Measurements from ENCODE around the gene DCTN1.
"Not testable (repeated sequence)": the region's sequence is repeated elsewhere in the genome, so short reads cannot be mapped to it uniquely, and the experiment has no call there.

Gene DCTN1

DNA sequence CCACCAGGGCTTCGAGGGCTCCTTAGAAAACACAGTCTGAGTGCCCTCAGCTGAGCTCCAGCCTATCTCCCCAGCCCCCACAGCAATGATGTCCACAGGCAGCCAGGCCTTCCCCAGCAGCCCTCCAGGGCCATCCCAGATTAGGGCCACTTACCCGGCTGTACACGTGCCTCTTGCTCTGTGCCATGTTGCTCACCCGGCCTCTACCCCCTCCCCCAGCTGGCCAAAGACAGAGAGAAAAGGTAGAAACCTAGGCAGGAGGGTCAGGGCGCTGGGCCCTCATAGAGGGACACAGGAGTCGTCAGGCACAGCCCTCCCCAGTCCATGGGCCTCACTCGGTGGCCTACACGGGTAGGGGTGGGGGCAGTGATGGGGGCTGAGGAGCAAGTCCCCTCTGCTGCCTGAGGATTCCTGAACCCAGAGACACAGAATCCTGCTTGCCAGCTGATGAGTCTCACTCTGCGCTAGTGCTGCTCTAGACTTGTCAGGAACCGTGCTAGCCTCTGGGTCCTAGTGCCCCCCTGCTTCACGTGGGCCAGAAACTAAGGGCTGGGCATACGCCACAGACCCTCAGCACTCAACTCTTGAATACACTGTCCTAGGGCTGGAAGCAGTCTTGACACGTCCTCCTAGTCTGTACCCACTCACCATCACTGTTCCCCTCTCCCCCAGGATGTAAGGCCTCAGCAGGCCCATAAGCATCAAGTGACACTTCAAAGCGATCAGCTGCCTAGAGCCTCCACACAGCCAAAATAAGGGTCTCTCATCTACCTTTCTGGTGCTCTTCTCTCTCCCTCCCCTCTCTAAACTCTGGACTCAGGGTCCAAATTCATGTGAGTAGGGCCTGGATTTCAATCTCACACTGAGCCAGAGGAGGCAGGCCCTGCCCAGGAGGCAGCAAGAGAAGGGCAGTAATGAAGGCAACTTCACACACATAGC, at the start of gene DCTN1:
DCTN1 (minus strand) TSS at position 461 of the 939 bp plus-strand sequence; CDS start at position 187, 274 bp downstream.
- peak; percentile 18 to 20 for DNase-seq (ENCODE audit: low read depth in 2 of 2)

DNA sequence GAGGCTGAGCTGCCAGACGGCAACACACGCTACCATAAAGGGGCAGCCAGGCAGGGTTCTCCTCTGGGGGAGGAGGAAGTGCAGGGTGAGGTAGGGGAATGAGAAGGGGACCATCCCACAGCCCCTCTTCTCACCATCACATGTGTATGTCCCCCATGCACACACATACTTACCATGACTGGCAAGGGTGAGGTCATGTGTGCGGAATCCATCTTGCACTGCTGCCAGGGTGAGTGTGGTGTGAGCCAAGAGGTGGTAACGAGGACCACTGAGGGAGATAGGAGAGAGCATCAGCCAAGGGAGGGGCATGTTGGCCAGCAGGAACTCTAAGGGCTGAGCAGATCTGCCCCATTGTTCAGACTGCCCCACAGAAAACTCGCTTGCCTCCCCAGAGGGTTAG, 48.6 kb upstream of the DCTN1 start:
- no peak for DNase-seq (ENCODE audit: low read depth in 2 of 2)

DNA sequence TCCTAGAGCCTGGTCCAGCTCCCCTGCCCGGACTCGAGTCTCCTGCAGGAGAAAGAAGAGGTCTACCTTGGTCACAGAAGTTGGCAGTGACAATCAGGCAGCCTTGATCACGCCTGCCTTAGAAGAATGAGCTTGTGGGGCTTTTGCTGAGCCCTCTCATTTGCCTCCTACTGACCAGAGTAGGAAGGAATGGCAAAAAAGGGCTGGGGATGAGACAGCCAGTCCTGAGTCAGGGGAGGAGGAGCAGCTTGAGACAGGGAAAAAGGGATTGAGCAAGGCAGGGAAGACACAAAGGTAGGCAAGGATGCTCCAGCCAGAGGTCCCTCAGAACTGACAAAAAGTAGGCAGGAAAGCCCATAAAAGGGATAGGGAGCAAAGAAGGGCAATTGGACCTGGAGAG, 47.4 kb upstream of the DCTN1 start:
- DNase-seq (ENCODE audit: low read depth in 2 of 2) = no peak

DNA sequence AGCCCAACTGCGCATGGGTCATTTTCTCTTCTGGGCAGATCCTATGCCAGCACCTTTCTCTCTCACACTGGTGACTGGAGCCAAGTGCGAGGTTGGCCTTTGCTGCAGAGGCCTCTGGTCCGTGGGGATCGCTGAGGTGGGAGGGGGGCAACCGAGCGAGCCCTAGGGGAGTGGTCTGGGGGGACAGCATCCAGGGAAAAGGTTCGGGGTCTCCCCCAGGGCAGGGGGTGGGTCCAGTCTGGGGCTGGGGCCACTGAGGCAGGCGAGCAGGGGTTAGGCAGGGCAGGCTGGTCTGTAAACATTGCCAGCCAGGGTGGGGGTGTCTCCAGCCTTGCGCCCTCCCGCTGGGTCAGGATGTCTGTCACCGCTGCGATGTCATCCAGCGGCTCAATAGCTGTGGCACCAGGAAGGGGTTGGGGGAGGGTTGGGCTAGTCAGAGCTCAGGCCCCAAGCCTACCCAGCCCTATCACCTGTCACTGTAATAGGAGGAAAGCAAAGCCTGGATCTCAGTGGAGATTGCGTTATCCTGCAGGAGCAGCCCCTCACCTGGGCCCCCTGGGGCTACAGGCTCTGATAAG, 46.2 kb upstream of the DCTN1 start:
- no peak for DNase-seq (ENCODE audit: low read depth in 2 of 2)

DNA sequence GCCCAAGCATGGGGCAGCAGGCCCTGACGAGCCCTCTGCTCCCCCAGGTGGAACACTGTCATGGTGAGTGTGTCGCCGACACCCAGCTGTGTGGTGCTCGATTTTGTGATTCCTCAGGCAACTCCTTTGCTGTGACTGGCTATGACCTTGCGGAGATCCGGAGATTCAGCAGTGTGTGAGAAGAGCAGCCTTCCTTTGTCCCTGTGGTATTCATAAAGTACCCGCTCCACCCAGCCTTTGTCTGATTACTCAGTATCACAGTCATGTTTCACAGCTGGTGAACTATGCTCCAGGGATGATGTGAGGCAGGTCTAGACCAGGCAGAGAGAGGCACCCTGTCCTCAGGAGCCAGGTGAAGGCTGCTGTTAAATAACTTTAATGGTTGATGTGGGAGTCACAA, 45.4 kb upstream of the DCTN1 start:
- no peak for DNase-seq (ENCODE audit: low read depth in 2 of 2)

DNA sequence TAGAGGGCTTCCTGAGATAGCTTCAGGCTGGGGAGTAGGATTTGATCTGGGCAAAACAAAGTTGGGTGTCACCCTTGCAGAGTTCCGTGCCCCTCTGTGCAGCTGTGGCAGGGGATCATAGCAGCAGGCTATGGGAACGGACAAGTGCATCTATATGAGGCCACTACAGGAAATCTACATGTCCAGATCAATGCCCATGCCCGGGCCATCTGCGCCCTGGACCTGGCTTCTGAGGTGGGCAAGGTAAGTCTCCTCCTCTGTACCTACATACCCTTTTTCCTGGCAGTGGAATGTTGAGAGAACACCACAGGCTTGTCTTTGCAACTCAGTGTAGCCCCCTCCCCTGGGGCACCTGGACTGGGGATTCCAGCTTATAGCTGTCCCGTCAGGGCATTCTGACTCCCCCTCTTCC, 44.9 kb upstream of the DCTN1 start:
- DNase-seq (ENCODE audit: low read depth in 2 of 2) = no peak

DNA sequence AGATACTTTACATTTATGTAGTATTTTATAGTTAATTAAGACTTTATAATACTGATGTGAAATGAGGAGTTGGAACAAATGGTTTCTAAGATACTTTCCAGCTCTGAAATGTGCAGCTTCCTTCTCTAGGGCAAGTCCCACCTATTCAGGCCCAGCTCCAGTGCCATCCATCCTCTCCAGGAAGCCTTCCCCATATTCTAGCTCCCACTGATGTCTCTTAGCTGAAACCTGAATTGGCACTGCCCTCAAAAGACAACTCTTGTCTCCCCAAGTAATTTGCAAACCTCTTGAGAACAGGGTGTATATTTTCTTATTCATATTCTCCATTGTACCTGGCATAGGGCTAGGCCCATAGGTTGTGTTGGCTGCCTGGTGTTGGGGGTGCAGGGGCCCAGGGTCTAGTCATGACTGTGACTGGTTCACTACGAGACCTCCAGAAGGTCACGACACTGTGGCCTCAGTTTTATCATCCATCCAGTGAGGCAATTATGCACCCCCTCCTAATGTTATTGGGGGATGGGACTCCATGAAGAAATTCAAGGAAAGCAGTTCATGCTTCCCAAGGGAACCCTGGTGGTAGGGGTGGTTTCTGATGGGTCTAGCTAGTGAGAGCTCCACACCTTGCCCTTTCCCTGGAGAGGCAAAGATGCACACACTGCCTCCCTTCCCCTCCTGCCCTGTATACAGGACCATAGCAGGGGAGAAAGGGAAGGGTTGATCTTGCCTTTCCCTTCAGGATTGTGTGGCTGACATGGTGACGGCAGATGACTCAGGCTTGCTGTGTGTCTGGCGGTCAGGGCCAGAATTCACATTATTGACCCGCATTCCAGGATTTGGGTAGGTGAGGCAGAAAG, 44.3 kb upstream of the DCTN1 start:
- DNase-seq (ENCODE audit: low read depth in 2 of 2) = no peak

DNA sequence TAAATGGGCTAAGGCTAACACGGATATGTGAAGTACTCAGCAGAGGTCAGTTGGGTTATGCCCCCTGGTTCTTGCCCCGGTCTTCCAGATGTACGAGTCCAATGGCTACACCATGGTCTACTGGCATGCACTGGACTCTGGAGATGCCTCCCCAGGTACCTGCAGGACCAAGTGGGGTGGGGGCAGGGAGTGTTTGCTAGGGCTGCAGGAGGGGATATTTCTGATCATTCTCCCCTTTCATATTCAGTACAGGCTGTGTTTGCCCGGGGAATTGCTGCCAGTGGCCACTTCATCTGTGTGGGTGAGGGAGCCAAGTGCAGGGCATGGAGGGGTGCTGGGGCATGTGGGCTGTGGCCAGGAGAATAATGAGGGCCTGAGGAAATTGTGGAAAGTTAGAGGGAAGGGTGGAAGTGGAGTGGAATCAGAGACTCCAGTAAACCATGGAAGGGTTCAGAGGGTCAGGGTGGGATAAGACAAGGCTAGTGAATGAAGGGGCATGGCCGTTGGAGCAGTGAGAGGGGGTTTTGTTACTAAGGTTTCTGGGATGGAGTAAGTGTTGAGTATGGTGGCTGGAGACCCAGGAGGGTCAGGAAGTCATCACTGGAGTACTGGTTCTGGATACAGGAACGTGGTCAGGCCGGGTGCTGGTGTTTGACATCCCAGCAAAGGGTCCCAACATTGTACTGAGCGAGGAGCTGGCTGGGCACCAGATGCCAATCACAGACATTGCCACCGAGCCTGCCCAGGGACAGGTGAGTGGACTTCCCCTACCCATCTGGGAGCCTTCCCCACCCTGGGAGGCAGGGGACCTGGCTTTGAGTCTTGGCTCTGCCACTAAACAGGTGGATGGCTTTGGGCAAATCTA, 43.4 kb upstream of the DCTN1 start:
- DNase-seq (ENCODE audit: low read depth in 2 of 2) = no peak

DNA sequence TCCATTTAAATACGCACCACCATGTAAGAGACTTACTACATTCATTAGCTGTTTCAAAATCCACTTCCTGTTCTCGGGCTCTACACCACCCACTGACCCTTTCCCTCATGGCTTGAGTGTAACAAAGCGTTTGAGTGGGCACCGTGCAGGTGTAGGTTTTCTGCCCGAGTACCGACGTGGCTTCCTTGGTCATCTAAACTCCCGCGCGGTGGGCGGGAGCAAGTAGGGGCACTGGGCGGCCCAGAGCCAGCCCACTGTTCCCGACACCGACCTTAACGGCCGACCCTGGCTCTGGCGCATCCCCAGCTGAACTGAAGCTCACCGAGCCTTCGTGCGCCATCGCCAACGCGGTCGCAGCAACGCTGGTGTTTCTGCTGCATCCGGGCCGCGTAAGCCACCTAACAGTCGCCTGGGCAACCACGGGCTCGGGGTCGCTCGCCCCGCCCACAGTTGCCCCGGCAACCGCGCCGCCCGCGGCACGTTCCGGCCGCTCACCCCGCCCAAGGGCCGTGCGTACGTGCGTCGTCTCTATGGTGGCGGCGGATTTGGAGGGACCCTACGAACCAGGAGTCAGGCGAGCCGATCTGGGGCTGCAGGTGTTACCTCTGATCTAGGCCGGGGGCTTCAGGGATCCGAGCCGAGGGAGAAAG, 41.2 kb upstream of the DCTN1 start, which contains the start of the genes C2orf81 and WDR54:
C2orf81 (minus strand) TSS at position 399 of the 650 bp plus-strand sequence; CDS start at position 340, 59 bp downstream.
WDR54 (plus strand) TSS at position 510 of the 650 bp plus-strand sequence. CDS start 424 bp downstream, outside the sequence.
- peak; percentile 62 to 65 for DNase-seq (ENCODE audit: low read depth in 2 of 2)

DNA sequence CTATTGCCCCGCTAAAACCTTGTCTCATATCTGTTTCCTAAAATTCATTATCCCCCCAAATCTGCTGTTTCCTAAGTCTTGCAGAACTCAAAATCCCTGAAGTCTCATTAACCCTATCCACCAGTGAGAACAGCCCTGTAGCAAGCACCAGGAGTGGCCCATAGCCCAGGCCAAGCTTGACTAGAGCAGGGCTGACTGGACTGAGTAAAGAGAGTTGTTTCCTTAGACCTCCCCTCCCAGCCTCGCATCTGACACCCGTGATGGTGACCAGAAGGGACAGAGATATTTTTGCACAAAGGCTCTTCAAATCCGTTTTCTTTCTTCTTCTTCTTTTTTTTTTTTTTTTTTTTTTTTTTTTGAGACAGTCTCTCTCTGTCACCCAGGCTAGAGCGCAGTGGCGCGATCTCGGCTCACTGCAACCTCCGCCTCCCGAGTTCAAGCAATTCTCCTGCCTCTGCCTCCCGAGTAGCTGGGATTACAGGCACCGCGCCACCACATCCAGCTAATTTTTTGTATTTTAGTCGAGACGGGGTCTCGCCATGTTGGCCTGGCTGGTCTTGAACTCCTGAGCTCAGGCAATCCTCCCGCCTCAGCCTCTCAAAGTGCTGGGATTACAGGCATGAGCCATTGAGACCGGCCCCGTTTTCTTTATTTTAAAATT, 40.5 kb upstream of the DCTN1 start:
- DNase-seq (ENCODE audit: low read depth in 2 of 2) = not testable (repeated sequence)

DNA sequence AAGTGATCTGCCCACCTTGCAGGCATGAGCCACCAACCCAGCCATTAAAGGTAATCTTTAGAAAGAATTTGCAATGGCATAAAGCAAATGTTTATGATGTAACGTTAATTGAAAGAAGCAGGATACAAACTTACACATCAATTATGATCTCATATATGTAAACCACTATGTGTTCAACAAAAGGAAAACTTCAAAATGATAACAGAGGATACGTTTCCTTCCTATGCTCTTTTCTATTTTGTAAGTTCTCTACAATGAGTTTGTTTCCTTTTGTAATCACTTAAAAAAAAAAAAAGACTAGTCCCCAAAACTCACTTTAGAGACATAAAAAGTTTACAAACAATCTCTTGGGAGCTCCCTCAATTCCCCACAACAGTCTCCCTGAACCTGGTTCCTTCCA, 39.9 kb upstream of the DCTN1 start:
- no peak for DNase-seq (ENCODE audit: low read depth in 2 of 2)

DNA sequence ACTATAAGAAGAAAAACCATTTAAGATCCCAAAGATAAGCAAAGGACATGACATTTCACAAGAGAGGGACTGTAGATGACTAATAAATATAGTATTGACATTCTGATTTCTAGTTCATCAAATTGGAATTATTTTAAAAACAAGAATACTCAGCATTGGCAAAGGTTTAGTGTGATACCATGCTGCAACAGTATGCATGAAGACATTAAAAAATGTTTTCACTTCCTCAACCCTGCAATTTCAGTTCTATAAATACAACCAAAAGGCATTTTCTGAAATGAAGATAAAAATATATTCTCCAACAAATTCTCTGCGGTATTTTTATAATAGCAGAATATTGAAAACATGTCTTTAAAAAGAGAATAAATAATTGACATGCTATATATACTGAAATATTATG, 39.2 kb upstream of the DCTN1 start:
- no peak for DNase-seq (ENCODE audit: low read depth in 2 of 2)

DNA sequence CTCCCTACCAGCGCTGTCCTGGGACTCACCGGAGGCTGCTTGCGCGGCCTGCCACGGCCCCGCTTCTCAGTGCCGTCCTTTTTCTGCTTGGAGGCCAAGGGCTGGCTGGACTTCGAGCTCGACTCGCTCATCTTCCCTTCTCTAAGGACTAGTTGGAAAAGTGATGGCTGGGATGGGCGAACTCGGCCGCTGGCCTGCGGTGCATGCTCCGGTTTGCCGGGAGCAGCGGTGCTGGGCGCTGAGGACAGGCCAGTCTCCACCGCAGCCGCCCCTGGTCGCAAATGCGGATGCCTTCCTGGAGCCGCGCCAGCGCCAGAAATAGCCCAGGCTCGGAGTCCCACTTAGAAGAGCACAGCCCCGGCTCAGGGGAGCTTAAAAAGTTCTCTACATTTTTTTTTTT, 38.2 kb upstream of the DCTN1 start:
- no peak for DNase-seq (ENCODE audit: low read depth in 2 of 2)

DNA sequence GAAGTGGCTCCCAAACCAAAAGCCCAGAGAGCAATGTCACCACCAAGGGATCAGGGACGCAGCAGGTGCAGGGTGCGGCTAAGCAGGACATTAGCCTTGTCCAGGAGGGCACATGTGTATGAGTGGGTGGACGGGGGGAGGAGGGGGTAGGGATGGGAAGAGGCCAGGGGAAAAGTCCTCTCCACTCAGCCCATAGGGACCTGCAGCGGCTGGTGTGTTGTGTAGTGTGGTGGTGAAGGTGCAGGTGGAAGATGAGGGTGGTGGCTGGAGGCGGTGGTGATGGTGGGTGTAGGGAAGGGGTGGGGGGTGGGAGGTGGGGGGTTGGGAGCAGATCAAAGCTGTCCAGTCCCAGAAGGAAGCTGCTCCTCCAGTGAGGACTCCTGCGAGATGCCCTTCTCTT, 37.7 kb upstream of the DCTN1 start:
- DNase-seq (ENCODE audit: low read depth in 2 of 2) = no peak

DNA sequence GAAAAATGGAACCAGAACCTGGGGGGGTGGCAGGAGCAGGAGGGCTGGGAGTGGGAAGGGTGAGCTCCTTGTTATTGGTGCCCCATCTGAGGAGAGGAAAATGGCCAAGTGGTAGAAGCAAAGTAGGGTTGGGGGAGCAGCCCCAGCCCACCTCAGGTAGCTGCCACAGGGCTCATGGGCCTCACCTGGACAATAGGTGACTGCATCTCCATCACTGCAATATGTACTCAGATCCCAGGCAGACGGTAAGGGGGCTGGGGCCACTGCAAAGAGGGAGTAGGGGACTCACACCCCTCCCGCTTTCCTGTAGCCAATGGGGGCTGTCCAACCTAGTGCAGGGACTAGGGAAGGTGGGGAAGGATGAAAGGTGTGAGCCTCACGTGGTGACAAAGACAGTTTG, 37.1 kb upstream of the DCTN1 start:
- no peak for DNase-seq (ENCODE audit: low read depth in 2 of 2)

DNA sequence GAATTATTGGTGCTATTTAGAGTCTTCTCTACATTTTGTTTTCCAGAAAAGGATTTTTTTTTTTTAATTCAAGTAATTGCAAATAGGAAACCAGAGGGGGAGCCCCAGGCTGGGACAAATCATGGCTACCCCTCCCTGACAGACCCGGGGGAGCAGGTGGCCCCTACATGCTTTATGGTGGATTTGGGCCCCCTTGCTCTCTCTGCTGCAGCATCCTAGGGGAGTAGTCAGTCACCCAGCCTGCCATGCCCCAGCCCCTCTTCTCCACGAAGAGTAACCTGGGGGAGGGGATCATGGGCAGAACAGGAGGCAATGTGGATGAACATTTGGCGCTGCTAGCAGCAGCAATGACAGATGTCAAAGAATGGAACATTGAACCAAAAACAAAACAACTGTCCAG, 36.7 kb upstream of the DCTN1 start:
- DNase-seq (ENCODE audit: low read depth in 2 of 2) = no peak

DNA sequence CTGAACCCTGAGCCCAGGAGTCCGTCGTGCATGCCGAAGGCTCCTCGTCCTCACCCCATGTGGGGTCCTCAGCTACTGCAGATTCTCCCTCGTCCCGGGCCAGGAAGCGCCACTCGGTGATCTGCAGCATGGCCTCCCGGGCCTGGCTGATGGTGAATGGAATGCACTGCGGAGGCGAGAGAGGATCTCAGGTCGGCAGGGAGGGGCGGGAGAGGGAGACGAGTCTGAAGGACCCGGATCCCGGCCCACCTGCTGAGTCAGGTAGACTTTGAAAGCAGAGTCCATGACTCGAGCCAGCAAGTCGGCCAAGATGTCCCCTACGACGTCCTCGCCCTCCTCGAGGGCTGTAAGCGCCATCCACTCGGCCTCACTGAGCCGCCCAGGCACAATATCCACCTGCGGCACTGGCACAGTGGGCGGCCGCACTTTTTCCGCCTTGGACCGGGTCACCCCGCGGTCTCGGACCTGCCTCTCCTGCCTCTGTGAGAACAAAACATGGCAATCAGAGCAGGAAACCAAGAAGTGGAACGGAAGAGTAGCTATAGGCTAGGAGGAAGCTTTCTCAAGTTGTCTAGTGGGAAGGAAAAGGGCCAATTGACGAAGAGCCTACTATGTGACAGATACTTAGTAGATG, 35.8 kb upstream of the DCTN1 start:
- no peak for DNase-seq (ENCODE audit: low read depth in 2 of 2)

DNA sequence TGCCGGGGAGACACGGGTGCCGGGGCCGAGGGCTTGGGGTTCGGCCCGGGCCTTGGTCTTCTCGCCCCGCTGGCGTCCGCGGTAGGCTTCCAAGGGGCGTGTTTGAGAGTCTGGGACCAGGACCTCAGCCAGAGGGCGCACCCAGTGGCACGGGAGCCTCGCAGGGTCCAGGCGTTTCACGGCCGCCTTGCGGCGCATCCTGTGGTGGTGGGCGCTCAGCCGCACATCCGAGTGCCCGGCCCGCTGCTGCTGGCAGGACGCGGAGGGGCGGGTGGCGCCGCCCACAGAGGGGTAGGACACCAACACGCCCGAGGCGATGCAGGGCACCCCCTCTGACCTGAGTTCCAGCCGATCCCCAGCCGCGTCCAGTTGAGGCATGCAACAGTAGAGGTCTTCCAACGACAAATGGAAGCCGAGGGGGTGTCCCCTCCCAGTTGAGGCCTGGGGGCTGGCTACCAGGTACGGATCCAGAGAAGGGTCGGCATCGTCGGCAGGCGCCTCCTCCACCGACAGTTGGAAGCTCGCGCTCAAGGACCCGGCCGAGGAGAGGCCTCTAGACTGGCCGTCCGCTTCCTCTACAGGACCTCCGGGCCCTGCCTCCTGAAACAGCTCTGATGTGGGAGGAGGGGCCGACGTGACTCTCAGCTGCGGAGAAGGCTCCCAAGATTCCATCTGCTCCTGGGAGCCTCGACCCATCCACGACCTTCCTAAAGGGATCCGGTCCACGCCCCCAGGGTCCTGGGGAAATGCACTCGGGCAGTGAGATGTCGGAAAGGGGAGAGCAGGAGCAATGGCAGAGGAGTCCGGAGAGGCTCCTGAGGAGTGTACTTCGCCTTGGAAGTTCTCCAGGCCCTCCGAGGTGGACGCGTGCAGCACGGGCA, 35.0 kb upstream of the DCTN1 start:
- DNase-seq (ENCODE audit: low read depth in 2 of 2) = no peak

DNA sequence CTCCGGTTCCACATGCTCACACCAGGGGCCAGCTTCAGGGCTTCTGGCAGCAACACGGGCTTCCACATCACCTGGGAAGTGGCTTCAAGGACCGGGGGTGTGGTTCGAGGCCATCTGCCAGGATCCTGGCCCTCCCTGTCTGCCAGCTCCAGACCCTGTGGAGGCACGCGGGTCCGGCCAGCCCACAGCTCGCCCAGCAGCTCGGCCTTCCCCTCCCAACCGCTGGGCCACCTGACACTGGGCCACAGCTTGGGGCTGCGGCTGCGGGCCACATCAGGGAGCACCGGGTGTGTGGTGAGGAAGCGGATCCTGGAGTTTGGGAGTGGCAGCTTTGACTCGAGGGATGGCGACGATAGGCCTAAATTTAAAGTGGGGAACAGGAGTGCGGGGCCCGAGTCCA, 34.3 kb upstream of the DCTN1 start:
- DNase-seq (ENCODE audit: low read depth in 2 of 2) = no peak

Measured in fibroblast of skin of left quadriceps (primary cell).